Fibroblast of skin of back (primary cell): ENCODE data around the gene PRKD1. TPM values are rescaled to one million over a fixed set of nuclear protein-coding genes. Genes with fewer than 3 reads are reported as not detected.

Experiments used
- DNase-seq: peaks from one replicate; pipeline ENCODE4 v3.0.0-alpha.2; 2013
- polyA plus RNA-seq, 2 experiments: library from polyadenylated mRNA; unstranded; fragments of 120-200 nt; gene quantifications; one replicate each; pipeline ENCODE4 v1.2.1, GENCODE V29; 2013; ENCODE audit not compliant: insufficient read length in 2 of 2

Gene PRKD1
- polyA plus RNA-seq (2013, experiment 1 of 2; ENCODE audit: insufficient read length), result 15.9 TPM
- polyA plus RNA-seq (2013, experiment 2 of 2; ENCODE audit: insufficient read length), result 17.2 TPM

DNA sequence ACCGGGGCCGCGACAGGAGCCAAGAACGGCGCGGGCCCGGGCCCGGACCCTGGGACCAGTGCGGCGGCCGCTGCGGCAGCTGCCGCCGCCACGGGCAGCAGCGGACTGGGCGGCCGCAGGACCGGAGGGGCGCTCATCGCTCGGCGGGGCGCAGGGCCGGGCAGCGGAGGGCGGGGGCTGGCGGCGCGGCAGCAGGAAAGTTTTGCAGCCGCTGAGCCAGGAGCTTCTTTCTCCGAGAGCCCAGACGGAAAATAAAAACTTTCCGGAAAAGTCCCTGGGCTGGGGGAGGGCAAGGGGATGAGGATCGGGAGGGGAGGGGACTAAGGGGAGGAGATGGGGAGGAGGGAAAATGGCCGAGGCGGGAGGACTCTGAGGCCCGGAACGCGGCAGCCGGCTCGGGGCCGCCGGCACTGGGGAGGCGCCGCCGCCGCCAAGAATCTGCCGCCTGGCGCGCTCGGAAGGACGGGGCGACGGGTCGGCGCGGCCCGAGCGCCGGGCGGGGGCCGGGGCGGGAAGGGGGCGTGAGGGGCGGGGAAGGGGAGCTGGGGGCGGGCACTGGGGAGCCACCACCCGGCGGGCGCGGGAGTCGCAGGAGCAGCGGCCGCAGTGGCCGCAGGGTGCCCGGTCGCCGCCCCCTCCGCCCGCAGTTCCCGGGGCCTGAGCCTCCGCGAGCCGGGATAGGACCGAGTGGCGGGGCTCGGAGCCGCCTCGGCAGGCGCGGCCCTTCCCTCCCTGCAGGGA lies at the start of gene PRKD1:
Gene PRKD1 (minus strand): TSS at position 472 of the 741 bp plus-strand sequence.
- peak; percentile 77 for DNase-seq

DNA sequence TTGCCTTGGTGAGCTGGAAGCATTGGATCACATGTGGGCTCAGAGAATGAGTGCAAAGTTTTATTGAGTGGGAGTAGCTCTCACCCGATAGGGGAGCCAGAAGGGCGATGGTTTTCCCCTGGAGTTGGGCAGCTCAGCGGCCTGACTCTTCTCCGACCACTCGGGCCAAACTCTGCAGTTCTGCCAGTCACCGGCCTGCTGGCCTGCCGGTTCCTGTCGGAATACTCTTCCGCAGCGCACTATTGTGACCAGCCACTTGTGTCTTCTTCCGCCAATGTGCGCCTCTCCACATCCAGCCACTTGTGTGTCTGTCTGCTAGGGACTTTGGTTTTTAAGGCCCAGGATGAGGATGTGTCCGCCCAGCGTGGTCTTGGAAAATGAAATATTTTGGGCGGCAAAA lies 43.5 kb upstream of the PRKD1 start:
- no peak for DNase-seq

DNA sequence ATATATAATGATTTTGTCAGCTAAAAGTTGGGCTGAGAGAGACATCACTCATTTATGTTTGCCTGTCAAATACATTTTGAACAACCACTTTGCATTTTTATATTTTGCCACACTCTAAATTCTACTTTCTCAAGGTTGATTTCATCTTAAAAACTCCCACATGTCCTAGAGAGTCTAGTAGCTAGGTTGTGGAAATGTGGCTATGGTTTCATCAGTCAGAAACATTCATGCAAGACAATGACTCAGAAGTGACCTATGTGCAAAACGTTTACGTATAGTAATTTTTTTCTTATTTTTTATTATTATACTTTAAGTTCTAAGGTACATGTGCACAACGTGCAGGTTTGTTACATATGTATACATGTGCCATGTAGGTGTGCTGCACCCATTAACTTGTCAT lies 27.4 kb upstream of the PRKD1 start:
- DNase-seq, result no peak

DNA sequence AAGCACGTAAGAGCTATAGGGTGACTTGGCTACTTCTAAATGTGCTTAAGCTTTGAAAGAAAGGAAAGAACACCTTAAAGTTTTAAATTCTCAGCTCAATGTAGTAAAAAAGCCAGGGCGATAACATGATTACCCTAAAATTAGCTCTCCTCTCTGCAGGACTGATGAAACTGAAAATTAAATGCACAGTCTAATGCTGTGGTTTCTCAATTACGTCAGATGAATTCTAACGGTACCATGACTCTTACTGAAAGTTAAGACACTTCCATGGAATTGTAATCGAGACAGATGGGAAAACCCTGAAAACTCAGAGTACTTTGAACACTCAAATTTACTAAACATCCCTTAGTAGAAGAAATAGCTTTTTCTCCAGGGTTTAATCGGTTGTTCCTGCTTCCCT lies 25.9 kb upstream of the PRKD1 start:
- DNase-seq, result no peak

DNA sequence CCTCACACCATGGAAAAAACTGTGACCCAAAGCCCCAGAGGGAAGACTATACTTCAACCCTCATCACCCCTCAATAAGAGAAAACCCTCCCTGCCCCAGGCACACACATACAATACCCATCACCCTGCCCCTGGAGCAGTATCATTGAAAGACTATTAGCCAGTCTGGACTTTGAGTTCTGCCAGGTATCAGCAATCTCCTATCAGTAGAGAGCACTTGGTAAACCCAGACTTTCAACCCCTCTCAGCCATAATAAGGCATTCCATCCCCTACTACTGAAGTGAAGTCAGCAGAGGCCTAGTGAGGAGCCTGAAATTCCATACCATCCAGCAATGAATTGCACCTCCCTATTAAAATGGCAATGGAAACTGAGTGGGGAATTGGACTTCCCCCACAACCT lies 16.4 kb upstream of the PRKD1 start:
- DNase-seq, result no peak

DNA sequence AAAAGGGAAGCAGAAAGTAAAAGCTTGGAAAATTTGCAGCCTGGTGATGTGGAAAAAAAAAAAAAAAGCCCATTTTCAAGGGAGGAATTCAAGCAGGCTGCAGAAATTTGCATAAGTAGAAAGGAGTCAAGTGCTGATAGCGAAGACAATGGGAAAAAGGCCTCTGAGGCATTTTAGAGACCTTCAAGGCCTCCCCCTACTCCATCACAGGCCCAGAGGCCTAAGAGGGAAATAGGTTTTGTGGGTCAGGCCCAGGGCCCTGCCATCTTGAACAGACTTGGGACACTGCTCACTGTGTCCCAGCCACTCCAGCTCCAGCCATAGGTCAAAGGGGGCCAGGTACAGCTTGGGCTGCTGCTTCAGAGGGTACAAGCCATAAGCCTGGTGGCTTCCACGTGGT lies 13.8 kb upstream of the PRKD1 start:
- DNase-seq, result no peak

DNA sequence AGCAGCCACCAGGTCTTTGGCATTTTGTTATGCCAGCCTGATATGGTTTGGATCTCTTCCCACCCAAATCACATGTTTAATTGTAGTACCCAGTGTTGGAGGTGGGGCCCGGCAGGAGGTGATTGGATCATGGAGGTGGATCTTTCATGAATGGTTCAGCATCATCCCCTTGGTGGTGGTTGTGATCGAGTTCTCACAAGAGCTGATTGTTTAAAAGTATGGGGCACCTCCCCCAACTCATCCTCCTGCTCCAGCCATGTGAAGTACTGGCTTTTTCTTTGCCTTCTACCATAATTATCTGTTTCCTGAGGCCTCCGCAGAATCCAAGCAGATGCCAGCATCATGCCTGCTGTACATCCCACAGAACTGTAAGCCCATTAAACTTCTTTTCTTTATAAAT lies 12.8 kb upstream of the PRKD1 start:
- DNase-seq, result no peak

DNA sequence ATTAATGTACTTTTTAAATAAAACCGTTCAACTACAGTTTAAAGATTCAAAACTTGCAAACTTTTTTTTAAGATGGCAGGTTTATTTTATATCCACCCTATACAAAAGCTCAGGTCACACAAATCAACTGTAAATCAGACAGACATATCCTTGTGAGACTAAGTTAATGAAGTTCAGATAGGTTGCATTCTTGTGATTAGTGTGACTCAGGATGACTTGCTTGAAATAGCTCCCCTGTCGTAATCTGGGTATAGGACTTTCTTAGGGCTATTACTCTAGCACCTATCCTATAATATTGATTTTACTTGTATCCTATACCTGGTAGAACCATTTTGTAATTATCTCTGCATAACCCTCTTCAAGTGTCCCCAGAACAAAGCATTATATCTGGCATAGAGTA lies 9.5 kb upstream of the PRKD1 start:
- peak; percentile 4 for DNase-seq

DNA sequence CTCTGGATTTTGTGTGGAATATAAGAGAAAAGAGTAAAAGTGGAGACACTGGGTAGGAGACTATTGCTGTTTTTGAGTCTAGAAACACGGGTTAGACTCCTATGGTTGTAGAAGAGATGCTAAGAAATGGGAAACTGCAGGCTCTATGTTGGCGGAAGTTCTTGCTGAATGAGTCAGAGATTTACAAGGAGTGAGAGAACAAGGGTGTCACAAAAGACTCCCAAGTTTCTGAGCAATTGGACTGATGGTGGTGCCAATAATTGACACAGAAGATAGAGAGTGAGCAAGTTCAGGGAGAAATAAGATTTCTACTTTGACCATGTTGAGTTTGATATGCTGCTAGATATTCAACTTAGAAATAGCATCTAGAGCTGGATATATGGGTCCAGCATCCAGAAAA lies 2.6 kb upstream of the PRKD1 start:
- DNase-seq, result peak; percentile 43

DNA sequence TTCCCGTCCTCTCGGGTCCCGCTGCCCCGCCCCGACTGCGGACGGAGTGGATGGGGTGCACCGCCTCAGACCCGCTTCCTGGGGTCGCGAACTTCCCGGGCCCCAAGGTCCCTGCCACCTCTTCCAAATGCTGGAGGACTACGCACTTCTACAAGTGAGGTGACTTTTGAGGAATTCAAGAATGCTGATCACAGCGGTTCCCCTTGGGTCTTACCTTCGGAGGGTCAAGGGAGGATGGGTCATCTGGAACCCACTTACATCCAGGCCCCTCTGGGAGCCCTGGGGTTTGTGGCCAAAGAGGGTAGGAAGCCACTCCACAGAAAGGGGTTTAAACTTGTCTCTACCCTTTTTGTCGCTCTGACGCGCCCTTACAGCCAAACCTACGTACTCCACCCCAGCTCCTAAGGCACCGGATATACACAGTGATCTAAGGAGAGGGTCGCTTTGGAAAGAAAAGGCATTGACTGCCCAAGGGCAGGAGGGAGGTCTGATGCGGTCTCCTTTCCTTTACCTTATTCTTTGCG lies 532 bp upstream of the PRKD1 start:
- peak; percentile 4 for DNase-seq

DNA sequence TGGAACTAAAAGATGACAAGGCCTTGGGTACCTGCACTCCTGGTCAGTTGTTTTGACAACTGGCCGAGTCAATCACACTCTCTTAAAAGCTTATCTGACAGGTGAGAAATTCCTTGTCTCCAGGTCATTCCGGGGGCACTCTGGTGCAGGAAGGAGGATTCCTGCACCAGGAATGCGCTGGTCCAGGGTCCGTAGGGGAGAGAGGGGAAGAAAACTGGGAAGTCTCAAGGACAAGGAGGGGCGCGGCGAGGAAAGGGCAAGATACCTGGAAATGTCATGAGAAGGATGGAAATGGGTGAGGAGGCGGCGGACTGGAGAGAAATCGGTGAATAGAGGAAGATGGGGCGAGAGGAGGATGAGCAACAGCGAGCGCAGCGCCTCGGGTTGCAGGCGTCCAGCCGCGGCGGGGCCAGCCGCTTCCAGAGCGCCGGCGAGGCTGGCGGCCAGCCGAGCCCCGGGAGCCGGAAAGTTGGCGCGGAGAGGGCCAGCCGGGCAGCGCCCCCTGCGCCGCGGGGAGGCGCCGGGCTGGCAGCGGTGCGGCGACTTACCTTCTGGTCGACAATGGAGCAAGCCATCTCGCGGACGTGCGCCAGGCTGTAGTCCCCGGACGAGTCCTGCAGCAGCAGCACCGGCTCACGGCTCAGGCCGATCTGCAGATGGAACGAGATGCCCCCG lies 809 bp downstream of the PRKD1 start:
- peak; percentile 47 for DNase-seq

DNA sequence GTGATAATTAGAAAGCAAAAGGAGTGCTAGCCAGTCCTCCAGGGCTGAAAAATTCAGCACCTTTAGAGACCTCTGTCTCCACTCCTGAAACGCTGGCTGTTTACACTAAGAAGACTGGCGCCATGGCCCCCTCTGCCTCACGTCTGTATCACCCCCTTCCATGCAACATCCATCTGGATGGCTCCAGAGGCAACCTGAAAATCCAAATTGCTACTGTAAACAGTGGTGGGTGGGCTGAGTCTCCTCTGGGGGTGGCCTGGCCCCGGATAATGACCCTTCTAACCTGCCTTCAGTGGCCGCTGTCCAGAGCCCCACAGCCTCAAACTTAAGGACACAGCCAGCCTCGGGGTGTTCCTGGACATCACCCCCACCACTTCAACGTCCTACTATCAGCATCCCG lies 1.4 kb downstream of the PRKD1 start:
- no peak for DNase-seq

DNA sequence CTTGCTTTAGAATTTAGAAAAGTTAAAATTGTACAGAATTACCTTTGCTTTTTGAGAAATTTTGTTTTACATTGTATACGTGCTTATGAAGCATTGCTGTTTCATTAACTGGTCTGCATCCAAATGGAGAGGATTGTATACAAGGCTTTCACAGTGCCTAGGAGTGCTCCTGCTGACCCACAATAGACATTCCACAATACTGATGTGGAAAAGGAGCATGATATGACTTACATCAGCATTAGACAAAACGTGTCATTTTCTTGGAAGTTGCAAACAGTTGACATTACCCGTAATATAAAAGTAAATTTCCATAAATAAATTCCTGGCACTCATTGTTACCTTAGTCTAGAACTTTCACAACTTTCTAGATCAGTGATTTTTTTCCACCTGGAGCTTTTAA lies 1.9 kb downstream of the PRKD1 start:
- peak; percentile 34 for DNase-seq

DNA sequence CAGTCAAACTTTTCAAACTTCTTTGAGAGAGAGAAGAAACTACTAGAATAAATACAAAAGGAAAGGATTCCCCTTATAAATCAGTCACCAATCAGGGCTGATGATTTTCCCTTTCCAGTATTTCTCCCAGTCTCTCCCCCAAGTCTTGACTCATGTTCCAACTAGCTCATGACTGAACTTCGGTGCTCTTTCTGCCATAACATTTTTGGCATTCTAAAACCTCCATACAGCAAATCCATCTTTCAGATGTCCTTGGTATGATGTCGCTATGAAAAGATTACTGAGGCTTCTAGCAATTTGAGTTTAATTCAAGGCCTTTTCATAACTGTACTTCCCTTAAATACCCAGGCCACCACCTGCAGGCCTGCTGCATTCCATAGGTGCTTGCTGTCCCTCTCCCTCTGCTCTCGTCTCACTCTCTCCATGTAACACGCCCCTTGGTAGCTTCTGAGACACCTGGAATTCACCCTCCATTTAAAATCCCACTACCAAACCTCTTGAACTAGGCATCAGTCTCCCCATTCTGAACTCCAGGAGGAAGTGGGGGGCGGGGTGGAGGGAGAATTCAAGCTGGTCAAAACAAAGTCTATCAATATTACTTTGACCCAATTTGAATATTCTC lies 2.4 kb downstream of the PRKD1 start:
- peak; percentile 91 for DNase-seq

DNA sequence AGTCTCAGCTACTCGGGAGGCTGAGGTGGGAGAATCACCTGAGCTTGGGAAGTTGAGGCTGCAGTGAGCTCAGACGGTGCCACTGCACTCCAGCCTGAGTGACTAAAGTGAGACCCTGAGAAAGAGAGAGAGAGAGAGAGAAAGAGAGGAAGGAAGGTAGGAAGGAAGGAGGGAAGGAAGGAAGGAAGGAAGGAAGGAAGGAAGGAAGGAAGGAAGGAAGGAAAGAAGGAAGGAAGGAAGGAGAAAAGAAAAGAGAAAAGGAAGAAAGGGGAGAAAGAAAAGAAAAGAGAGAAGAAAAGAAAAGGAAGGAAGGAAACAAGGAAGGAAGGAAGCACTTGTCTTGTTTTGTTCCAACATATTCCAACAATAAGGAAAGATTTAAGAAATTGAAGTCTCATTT lies 7.8 kb downstream of the PRKD1 start:
- DNase-seq, result no peak

DNA sequence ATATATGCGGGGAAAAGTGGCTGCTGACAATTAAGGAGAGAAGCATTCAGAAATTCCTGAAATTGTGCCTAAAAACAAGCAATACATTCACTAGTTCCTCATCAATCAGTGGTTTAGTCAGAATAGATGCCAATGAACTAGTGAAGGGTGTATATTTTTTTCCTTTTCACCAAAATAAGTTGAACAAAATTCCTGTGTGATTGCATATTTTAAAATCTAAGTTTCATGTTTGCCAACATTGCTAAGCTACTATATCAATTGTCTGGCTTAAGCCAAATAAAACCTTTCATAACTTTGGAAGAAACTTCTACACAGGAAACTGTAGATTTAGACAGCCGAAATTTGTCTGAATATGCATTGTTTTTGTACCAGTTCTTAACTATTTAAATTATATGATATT lies 8.7 kb downstream of the PRKD1 start:
- peak; percentile 2 for DNase-seq

DNA sequence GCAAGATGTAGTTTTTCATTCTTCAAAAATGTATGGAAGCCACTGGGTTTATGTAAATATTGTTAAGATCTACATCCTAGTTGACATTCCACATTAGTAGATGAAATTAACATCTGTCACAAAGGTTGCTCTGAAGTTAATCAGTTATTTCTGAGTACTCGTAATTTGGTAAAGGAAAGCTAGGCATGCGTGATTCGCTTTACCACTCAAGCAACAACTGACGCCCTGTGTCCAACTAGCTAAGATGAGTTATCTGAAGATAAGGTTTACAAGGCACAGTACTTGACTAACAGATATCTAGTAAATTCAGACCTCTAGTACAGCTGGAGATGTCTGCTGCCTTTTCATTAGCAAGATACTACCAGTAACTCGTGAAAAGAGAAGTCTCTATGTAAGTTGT lies 14.1 kb downstream of the PRKD1 start:
- DNase-seq, result peak; percentile 9

DNA sequence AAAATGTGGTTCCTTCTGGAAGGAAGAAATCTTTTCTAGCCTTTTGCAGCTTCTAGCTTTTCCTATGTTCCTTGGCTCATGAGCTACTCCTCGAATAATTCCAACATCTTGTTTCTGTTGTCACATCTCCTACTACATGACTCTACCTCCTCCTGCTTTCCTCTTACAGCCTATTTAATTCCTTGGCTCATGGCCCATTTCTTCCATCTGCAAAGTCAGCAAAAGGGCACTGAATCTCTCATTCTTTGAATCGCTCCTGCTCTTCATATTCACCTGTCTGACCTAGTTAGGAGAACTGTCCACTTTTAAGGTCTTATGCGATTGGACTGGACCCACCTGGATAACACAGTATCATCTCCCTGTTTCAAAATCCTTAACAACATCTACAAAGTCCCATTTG lies 15.8 kb downstream of the PRKD1 start:
- no peak for DNase-seq

DNA sequence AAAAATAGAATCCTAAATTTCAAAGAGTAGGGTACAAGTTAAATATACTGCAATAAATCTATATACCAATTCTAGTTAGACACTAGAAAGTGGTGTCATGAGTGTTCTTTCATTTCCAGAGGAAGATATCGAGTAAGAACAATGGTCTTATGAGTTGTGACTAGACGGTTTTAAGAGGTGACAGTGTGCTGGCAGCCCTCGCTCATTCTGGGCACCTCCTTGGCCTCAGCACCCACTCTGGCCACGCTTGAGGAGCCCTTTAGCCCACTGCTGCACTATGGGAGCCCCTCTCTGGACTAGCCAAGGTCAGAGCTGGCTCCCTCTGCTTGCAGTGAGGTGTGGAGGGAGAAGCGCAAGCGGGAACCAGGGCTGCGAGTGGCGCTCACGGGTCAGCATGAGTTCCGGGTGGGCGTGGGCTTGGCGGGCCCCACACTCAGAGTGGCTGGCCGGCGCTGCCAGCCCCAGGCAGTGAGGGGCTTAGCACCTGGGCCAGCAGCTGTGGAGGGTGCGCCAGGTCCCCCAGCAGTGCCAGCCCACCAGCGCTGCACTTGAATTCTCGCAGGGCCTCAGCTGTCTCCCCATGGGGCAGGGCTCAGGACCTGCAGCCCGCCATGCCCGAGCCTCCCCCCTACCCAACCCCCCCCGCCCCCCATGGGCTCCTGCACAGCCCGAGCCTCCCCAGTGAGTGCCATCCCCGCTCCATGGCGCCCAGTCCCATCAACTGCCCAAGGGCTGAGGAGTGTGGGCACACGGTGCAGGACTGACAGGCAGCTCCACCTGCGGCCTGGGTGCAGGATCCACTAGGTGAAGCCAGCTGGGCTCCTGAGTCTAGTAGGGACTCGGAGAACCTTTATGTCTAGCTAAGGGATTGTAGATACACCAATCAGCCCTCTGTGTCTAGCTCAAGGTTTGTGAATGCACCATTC lies 18.7 kb downstream of the PRKD1 start:
- no peak for DNase-seq

DNA sequence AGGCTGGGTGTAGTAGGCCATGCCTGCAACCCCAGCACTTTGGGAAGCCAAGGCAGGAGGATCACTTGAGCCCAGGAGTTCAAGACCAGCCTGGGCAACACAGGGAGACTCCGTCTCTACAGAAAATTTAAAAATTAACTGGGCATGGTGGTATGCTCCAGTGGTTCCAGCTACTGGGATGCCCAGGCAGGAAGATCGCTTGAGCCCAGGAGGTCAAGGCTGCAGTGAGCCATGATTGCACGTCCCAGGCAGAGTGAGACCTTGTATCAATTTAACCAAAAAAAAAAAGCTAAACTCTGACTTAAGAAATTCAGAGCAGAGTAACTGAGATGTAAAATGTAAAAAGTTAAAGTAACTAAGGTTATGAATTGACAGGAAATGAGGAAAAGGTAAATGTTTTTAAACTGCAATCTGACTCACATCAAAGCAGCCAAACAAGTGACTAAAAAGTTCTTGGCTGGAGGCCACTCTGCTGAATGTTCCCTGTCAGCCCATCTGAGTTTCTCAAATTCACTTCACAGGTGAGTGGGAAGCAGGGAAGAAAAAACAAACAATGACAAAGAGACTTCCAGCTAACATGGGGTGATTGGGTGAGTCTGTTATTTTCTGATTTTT lies 21.3 kb downstream of the PRKD1 start:
- no peak for DNase-seq

DNA sequence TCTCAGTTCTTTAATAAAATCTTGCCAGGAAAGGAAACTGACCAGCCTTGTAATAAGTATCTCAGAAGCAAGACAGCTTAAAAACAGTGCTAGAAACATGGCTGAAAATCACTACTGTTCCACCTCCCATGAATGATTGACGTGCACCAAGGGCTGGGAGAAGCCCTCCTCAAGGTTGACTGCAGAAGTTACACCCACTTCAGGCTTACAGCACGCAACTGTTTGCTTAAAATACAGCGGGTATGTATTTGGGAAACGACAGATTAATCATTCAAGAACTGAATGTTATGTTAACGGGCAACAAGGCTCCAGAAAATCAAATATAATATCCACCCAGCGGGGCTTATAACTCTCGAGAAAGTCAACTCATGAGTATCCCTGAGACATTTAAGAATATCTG lies 22.1 kb downstream of the PRKD1 start:
- DNase-seq, result no peak
